ENCODE results near the gene DTWD2.
"Not testable (repeated sequence)": the region's sequence is repeated elsewhere in the genome, so short reads cannot be mapped to it uniquely, and the experiment has no call there.

- not testable (repeated sequence) for TF ChIP-seq CTCF, POLR2A (IDR thresholded peaks at IDR 0.05)
Measured at GRCh38 chr5:118907536-118907935, 80.8 kb downstream of the DTWD2 start.

All from adrenal gland (tissue), 5 donors.